Transverse colon (tissue), 4 donors: Measurements from ENCODE around the gene VTCN1.

Source experiments
- CTCF ChIP-seq, 5 experiments: fragments of 200-600 bp in 3 of 5; fragments of 450-650 bp in 2 of 5; sonication (generic) in 3 of 5; IDR thresholded peaks; 1 replicate in 2 of 5; 2 replicates in 3 of 5; pipeline ENCODE4 v1.5.1; 2016 to 2017; ENCODE audit warnings: antibody characterized with exemption in 5 of 5, inconsistent platforms in 3 of 5, mild to moderate bottlenecking in 2 of 5, moderate library complexity in 1 of 5
- EP300 ChIP-seq: sonication (generic); formaldehyde crosslinking; IDR thresholded peaks from one replicate; pipeline ENCODE4 v1.6.1; 2017; ENCODE audit warnings: antibody characterized with exemption, low read depth
- POLR2A ChIP-seq: fragments of 450-650 bp; IDR thresholded peaks from one replicate; pipeline ENCODE4 v1.6.1; 2016; ENCODE audit warnings: antibody characterized with exemption, mild to moderate bottlenecking, moderate library complexity
- POLR2AphosphoS5 ChIP-seq, 3 donors: sonication (generic); formaldehyde crosslinking; IDR thresholded peaks; one replicate each; pipeline ENCODE4 v1.6.1; 2016; ENCODE audit warnings: antibody characterized with exemption in 3 of 3

DNA sequence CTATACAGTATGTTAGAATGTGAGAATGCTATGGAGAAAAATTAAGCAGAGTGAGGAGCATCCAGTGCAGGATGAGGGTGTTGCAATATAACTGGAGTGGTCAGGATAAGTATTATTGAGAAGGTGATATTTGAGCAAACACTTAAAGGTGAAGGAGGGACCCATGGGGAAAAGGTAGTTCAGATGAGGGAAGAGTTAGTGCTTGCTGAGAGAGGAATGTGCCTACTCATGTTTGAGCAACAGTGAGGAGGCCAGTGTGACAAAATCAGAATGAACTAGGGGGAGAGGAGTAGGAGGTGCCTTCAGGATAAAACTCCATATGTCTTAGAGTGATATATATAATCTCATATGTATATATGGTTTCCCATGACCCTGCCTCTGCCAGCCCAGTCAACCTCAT, 82.9 kb downstream of the VTCN1 start:
- TF ChIP-seq EP300 (no peak), CTCF (IDR thresholded peaks at IDR 0.05) (no peak), POLR2A (no peak), POLR2AphosphoS5 (IDR thresholded peaks at IDR 0.05) (no peak)
